ENCODE results near the gene TMEM125.

DNA sequence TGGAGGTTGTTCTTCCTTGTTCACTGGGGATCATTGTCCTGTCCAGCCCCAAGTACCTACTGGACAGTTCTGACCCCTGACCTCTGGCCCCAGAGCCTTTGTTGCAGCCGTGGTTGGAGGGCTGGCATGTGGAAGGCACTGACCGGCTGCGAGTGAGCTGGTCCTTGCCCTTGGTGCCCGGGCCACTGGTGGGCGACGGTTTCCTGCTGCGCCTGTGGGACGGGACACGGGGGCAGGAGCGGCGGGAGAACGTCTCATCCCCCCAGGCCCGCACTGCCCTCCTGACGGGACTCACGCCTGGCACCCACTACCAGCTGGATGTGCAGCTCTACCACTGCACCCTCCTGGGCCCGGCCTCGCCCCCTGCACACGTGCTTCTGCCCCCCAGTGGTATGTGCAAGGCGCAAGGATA is 42.4 kb downstream of the TMEM125 start:
- TF ChIP-seq, protein P1, sequence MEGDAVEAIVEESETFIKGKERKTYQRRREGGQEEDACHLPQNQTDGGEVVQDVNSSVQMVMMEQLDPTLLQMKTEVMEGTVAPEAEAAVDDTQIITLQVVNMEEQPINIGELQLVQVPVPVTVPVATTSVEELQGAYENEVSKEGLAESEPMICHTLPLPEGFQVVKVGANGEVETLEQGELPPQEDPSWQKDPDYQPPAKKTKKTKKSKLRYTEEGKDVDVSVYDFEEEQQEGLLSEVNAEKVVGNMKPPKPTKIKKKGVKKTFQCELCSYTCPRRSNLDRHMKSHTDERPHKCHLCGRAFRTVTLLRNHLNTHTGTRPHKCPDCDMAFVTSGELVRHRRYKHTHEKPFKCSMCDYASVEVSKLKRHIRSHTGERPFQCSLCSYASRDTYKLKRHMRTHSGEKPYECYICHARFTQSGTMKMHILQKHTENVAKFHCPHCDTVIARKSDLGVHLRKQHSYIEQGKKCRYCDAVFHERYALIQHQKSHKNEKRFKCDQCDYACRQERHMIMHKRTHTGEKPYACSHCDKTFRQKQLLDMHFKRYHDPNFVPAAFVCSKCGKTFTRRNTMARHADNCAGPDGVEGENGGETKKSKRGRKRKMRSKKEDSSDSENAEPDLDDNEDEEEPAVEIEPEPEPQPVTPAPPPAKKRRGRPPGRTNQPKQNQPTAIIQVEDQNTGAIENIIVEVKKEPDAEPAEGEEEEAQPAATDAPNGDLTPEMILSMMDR (IDR thresholded peaks at IDR 0.05; ENCODE audit: insufficient read depth, low read length, poor library complexity, severe bottlenecking) = no peak
- TF ChIP-seq EZH2phosphoT487 (conservative IDR thresholded peaks at IDR 0.05; ENCODE audit: low read length) = no peak

Measured in SU-DHL-6 (cell line).